ENCODE measurements around the gene SRXN1. TPM values are rescaled to one million over a fixed set of nuclear protein-coding genes. Genes with fewer than 3 reads are reported as not detected.

Gene SRXN1
- 19.4 and 21.6 TPM in 2 replicates for total RNA-seq
- polyA plus RNA-seq = 21.4 and 26.0 TPM in 2 replicates

DNA sequence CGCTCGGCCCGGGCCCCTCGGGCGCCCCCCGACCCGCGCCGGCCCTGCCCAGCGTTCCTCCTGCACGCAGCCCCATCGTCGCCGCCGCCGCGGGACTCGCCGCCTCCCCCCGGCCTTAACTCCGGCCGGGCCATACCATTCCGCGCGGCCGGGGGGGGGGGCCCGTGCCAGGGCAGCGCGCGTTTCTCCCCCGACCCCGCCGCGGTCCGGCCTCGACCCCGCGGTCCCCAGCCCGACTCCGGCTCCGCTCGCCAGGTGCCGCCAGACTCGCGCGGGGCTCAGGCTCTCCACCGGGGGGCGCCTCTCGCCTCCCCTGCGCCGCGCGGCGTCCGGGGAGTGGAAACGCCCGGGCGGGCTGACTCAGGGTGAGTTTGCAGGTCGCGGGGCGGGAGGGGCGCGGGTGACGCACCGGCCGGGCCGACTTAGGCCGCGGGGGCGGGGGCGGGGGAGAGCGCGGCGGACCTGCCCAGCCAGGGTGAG is at the start of gene SRXN1:
TSS of gene SRXN1 (minus strand) at position 91 of the 480 bp plus-strand sequence. CDS start at position 76, 15 bp downstream.
- Histone ChIP-seq H3K9me3 (ENCODE audit: low read depth) (no peaks in the 10 kb centered on the region), H3K36me3 (peaks cover 9% of the 10 kb centered on the region), H3K4me1 (ENCODE audit: low read depth) (peaks cover 13% of the 10 kb centered on the region), H3K27ac (peak within 1 kb of the TSS; percentile 93), H3K4me3 (peak within 1 kb of the TSS; percentile 33), H3K27me3 (no peaks in the 10 kb centered on the region)
- DNase-seq (ENCODE audit: low read depth in 1 of 2, low spot score in 1 of 2) = peak; percentile 93 to 96
- TF ChIP-seq, protein P1, sequence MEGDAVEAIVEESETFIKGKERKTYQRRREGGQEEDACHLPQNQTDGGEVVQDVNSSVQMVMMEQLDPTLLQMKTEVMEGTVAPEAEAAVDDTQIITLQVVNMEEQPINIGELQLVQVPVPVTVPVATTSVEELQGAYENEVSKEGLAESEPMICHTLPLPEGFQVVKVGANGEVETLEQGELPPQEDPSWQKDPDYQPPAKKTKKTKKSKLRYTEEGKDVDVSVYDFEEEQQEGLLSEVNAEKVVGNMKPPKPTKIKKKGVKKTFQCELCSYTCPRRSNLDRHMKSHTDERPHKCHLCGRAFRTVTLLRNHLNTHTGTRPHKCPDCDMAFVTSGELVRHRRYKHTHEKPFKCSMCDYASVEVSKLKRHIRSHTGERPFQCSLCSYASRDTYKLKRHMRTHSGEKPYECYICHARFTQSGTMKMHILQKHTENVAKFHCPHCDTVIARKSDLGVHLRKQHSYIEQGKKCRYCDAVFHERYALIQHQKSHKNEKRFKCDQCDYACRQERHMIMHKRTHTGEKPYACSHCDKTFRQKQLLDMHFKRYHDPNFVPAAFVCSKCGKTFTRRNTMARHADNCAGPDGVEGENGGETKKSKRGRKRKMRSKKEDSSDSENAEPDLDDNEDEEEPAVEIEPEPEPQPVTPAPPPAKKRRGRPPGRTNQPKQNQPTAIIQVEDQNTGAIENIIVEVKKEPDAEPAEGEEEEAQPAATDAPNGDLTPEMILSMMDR (IDR thresholded peaks at IDR 0.05; ENCODE audit: low read depth, low read length) = peak; percentile 40

DNA sequence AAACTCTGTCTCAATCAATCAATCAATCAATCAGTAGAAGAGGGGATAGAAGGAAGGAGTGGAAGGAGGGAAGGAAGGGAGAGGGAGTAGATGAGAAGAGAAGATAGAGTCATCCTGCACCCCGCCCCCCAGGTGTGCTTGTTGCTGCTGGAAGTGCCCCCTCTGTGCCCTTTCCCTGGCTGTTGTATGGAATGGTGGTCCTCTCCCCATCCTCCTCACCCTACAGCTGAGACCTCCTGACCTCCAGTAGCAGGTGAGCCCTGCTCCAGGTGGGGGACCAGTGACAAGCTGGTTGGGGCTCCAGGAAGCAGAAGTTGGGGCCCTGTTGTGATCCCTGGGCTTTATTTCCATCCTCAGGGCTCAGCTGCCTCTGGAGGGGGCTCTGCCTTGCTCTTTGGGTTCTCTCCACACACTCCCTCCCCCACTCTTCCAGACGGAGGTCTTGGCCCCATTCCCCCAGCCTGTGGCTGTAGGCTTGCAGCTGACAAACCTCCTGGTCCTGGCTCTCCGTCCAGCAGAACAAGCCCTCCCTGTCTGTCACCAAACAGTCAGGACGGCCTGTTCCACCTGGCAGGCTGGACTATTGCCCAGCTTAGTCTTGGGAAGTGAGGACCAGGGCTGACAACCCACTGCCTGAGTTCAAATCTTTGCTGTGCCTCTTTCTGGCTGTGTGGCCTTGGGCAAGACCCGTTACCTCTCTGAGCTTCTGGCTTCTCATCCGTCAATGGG is 48.6 kb upstream of the SRXN1 start:
- TF ChIP-seq, protein P1 (IDR thresholded peaks at IDR 0.05; ENCODE audit: low read depth, low read length) = no peak
- DNase-seq (ENCODE audit: low read depth in 1 of 2, low spot score in 1 of 2) = no peak
- Histone ChIP-seq H3K27ac (no peak overlapping the region), H3K4me1 (ENCODE audit: low read depth) (peaks cover 9% of the 10 kb centered on the region), H3K9me3 (ENCODE audit: low read depth) (no peaks in the 10 kb centered on the region), H3K27me3 (no peaks in the 10 kb centered on the region), H3K4me3 (no peak overlapping the region), H3K36me3 (no peaks in the 10 kb centered on the region)

DNA sequence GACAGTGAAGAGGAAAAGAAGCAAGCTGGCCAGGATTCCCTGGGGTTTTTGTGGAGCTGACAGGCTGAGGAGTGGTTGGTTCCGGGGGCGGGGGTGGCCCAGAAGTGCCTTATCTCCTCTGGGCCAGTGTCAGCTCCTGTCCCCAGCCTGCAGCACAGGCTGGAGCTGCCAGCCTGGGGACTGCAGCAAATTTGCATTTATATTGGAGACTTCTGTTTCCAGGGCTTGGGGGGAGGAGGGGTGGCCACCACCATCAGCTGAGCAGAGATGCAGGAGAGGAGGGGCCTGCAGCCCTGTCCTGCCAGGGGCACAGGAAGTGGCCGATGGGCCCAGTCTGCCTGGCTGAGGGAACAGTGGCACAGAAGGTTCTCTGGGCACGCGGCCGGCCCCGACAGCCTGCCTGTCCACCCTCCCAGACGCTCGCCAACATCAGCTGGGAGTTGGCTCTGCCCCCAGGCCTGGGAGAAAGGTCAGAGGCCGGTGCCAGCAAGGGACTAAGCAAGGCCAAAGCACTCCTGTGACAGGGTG is 46.9 kb upstream of the SRXN1 start:
- no peak overlapping the region for H3K4me3 ChIP-seq
- TF ChIP-seq, protein P1 (IDR thresholded peaks at IDR 0.05; ENCODE audit: low read depth, low read length) = no peak
- no peak overlapping the region for H3K27ac ChIP-seq
- H3K4me1 ChIP-seq (ENCODE audit: low read depth) = peaks cover 9% of the 10 kb centered on the region
- DNase-seq (ENCODE audit: low read depth in 1 of 2, low spot score in 1 of 2) = peak in 1 of 2 donors; percentile 74
- no peaks in the 10 kb centered on the region for H3K27me3 ChIP-seq
- H3K9me3 ChIP-seq (ENCODE audit: low read depth) = no peaks in the 10 kb centered on the region
- H3K36me3 ChIP-seq = no peaks in the 10 kb centered on the region

DNA sequence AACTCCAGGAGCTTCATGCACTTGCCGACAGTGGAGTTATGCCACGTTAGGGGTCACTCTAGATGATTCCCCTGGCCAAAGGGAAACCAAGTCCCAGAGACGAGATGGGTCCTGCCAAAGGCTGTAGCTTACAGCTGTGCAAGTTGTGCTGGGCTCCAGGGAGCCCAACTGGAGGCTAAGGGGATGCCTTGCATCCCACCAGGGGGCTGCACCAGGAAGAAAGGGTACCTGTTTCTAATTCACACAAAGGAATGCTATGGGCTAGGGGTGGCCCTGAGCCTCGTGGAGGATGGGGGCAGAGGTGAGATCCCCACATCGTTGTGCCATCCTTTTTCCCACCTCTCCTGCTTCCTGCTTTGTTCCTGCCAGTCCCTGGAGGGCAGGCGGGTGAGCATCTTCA is 46.3 kb upstream of the SRXN1 start:
- no peak for DNase-seq (ENCODE audit: low read depth in 1 of 2, low spot score in 1 of 2)
- no peak overlapping the region for H3K4me3 ChIP-seq
- H3K27ac ChIP-seq = no peak overlapping the region
- H3K27me3 ChIP-seq = no peaks in the 10 kb centered on the region
- TF ChIP-seq, protein P1 (IDR thresholded peaks at IDR 0.05; ENCODE audit: low read depth, low read length) = no peak
- no peaks in the 10 kb centered on the region for H3K9me3 ChIP-seq (ENCODE audit: low read depth)
- H3K36me3 ChIP-seq = no peaks in the 10 kb centered on the region
- peaks cover 9% of the 10 kb centered on the region for H3K4me1 ChIP-seq (ENCODE audit: low read depth)

DNA sequence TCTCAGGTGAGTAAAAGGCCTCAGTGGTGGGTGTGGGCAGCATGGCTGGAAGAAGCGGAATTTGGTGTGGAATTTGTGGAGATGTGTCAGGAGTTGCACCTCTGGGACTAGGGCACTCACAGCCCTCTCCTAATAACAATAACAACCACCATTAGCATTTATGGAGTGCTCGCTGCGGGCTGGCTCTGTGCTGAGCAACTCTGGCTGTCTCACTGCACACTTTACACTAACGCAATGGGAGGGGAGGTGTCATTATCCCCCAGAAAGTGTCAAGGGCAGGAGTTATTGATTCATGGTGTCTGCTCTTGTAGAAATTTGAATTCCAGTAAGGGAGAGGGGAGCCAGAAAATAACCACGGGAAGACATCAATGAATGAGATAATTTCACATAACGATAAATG is 45.3 kb upstream of the SRXN1 start:
- DNase-seq (ENCODE audit: low read depth in 1 of 2, low spot score in 1 of 2) = no peak
- no peak overlapping the region for H3K27ac ChIP-seq
- TF ChIP-seq, protein P1 (IDR thresholded peaks at IDR 0.05; ENCODE audit: low read depth, low read length) = no peak
- H3K4me1 ChIP-seq (ENCODE audit: low read depth) = peaks cover 9% of the 10 kb centered on the region
- no peaks in the 10 kb centered on the region for H3K36me3 ChIP-seq
- no peaks in the 10 kb centered on the region for H3K27me3 ChIP-seq
- H3K9me3 ChIP-seq (ENCODE audit: low read depth) = no peaks in the 10 kb centered on the region
- no peak overlapping the region for H3K4me3 ChIP-seq
